HG03196 (cell line): ENCODE measurements around the gene ABI1.

Experiments used
- ATAC-seq: cut with Tn5 transposase; IDR thresholded peaks from one replicate; pipeline ENCODE4 v1.9.1; 2021; ENCODE audit not compliant: unreplicated experiment

The ABI1 gene

DNA sequence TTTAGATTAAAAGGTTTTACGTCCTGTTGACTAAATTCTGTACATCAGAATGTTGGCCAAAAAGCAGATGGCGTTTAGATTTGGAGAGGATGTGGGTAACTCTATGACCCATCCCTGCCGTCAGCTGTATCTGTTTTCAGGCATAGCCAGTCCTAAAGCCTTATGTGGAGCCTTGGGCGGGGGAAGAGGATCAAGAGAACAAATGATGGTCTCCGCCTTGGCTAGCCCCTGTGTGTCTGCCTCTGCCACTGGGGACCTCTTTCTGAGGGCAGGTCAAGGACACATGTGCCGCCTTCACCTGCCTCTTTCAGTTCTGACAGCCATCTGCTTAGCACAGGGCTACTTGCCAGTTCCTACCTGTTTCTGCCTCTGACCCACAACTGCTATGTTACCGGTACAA, 139.2 kb downstream of the ABI1 start:
- ATAC-seq, result no peak

DNA sequence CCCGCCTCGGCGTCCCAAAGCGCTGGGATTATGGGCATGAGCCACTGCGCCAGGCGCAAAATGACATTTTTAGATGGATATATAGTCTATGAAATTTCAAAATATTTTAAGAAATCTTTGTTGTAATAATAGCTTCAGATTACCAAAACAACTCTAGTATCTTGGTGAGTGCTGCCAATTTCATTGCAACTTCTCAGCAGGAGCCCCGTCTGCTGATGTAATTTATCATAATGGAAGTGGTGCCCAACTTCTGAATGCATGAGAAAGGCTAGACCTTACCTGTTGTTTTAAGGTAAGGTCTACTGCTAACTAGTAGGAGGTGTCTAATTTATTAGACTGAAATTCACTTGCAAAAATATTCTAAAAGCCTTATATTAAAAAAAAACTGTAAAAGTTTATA, 143.3 kb downstream of the ABI1 start:
- no peak for ATAC-seq

GRCh38 chr10:26715137-26715487, 145.6 kb downstream of the ABI1 start:
- no peak for ATAC-seq

DNA sequence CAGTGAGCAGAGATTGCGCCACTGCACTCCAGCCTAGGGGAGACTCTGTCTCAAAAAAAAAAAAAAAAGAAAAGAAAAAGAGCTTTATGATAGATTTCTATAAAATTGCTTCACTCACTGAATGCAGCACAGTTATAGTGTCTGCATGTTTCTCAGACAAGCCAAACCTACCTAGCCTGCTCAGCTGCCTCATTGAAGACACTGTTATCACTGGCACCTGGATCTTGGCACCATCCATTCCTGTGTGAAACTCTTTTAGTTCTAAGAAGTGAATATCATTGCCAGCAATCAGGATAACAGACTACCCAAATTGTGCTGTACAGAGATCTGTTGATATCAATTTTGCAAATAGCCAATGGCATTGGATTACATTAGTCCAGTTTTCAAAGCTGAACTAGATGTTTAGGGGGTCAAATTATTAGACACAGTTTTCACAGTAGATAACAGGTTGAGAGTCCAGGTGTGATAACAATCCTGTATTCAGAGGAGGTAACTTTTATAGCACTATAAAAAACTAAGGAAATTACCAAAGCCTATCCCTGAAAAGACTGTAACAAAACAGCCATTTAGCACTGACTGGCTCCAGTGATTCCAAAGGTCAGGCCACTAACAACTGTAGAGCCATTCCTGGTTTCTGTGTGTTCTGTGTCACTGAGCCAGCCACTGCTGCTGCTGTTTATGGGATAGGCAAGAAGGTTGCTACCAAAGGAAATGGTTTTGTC, 146.2 kb downstream of the ABI1 start:
- no peak for ATAC-seq

DNA sequence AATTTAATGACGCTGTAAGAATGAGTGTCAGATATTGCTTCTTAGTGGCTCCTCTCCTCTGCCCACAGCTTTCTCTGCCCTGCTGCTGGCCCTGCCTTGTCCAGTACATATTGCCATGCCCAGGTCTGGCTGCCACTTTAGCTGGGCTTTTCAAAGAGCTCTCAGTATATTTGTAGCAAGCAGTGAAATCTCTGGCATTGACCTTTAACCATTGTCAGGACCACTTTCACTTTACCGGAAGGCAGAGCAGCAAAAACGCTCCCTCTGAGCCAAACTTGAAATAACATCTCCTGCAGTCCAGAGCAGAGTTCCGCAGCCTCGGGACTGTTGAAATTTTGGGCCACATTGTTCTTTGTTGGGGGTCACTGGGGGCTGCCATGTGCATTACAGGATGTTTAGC, 149.4 kb downstream of the ABI1 start:
- ATAC-seq, result no peak

DNA sequence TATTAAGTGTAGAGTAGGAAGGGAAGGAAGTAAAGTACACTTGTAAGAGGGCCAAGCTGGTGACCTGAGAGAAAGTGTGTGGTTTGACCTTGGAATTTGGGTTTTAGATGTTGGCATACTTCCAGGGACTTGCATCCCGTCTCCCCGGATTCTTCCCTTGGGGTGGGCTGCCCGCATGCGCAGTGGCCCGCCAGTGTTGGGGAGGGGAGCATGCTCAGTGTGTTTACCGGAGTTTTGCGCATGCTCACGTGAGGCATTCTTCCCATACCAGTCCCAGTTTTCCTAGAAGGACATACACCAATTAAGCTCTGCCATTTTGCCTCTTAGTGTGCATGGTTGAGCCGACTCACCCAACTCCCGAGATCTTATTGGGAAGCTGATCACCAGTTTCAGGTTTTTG, 153.8 kb downstream of the ABI1 start:
- ATAC-seq, result no peak

- no peak for ATAC-seq
Measured at GRCh38 chr10:26706206-26706605, 154.6 kb downstream of the ABI1 start.

DNA sequence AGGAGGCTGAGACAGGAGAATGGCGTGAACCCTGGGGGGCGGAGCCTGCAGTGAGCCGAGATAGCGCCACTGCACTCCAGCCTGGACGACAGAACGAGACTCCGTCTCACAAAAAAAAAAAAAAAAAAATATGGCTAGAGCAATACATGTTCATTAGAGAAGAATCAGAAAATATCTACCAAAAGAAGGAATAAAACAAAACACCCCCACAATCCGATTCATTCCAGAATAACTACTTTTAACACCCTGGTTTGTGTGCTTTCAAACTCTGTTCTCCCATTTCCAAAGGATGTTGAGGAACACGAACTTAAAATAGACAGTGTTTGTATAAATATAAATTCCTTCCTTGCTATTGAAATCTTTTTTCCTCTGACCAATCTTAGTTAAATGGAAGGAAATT, 156.8 kb downstream of the ABI1 start:
- ATAC-seq, result no peak

DNA sequence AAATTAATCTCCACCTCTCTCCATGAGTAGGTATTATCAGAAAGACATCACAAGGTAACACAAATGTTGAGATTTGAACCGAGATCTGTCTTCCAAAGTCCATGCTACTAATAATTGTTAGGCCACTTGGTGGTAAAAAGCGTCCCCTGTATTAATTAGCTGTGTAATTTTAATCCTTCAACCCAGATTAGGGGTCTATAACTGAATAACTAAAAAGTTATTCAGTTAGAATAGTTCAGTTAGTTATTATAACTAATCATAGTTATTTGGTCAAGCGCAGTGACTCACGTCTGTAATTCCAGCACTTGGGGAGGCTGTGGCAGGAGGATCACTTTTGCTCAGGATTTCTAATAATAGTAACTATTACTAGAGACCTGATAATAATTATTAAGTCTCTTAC, 157.7 kb downstream of the ABI1 start:
- no peak for ATAC-seq

GRCh38 chr10:26700884-26701630, 159.7 kb downstream of the ABI1 start:
- ATAC-seq, result no peak

DNA sequence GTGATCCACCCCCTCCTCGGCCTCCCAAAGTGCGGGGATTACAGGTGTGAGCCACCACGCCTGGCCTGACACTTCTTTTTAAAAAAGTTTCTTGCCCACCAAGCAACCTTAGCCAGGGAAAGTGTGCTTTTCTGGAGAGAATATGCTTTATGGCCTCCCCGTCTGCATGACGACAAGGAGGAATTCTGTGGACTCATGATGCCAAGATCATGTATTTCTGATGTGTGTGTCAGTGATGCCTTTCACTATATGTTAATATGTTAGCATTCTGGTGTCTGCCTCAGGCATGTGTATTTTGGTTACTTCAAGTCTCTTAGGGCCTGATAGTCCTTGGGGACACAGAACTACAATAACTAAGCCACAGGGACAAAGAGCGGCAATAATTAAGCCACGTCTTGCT, 161.1 kb downstream of the ABI1 start:
- no peak for ATAC-seq

DNA sequence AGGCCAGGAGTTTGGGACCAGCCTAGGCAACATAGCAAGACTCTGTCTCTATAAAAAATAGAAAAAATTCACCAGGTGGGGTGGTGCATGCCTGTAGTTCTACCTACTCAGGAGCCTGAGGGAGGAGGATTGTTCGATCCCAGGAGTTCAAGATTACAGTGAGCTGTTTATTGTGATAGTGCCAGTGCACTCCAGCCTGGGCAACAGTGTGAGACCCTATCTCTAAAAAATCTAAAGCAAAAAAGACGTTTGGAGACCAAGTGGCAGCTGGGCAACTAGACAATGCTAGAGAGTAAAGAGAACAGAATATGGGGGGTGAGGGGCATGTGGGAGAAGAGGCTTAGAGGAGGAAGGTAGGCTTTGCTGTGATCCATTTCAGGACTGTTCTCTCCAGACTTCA, 161.8 kb downstream of the ABI1 start:
- no peak for ATAC-seq

DNA sequence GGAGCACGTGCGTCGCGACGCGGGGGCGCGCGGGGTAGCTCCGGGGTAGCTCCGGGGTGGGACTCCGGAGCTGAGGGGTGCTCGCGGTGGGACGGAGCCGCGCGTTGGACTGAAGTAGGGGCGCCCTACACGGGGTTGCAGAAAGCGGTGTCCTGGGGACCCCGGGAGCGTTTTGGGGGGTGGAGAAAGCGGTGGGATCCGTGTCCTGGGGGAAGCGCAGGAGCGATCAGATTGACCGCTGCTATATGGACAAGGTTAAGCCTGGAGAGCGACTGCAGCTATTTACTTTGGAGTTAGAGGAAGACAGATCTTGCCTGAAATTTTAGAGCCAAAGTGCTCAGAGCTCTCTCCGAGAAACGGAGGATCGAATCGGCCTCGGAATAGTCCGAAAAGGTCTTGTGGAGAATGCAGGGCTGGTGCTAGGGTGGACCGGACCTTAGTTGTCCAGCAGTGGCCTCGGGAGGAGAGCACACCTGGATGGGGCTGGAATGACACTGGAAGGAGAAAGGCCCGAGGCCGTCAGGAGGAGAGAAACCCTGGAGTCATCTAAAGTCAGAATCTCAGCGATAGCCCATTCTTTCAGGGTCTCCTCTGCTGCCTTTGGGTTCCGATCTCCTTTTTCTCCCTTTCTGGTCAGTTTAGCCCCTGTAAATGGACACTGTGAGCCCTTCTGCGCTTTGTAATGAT, 162.7 kb downstream of the ABI1 start:
- no peak for ATAC-seq

DNA sequence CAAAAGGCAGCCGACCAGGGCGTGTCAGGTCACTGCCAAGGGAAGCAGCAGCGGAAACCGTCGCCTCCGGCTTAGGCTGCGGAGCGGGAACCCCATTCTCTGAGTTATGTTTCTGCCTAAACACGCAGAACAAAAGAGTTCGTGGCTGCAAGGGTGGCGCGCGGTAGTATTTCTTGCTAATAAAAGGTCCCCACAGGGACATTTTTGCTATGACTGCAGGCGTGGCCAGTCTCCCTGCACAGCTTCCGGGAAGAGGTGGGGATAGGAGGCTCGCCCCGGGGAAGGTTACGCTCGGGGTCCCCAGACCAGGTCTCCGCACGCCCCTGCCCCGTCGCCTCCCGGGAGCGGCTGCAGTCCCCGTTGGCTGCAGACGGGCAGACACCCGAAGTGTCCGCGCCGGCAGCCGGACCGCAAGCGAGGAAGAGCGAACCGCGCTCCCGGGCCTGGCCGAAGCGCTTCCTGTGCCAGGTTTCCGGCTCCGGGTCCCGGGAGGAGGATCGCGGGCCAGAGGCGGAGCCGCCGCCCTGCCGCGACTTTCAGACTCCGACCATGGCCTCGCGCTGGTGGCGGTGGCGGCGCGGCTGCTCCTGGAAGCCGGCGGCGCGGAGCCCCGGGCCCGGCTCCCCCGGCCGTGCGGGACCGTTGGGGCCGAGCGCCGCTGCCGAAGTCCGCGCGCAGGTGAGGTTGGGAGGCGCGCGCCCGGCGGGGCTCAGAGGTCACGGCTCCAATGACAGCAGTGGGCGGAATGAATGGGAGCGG, 163.4 kb downstream of the ABI1 start, which contains the start of gene PDSS1:
Gene PDSS1, plus strand, starts transcription at position 539 of the 759 bp plus-strand sequence. Its CDS starts 11 bp downstream, at position 550.
- ATAC-seq, result peak; percentile 89

DNA sequence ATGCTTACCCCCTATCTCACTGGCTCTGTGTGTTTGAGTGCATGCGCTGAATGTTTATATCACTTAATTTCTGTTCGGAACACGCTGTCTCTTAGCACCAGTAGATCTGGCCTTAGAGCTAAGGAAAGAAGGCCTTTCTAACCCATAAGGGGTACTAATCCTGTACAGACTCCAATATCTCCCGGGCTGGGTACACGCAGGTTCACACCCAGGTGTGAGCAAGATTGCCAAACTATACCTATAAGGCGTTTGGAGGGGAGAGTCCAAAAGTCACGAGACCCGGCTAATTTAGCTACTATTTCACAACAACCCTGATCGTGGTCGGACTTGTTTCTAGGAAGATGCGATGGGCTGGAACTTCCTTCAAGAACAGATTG, 164.0 kb downstream of the ABI1 start:
- peak; percentile 8 for ATAC-seq
